ENCODE data around the gene SPAG9. TPM values are rescaled to one million over a fixed set of nuclear protein-coding genes. Genes with fewer than 3 reads are reported as not detected.

SPAG9 gene
- total RNA-seq, 1 donor from 2014 or later = 48.2 TPM

- H3K4me3 ChIP-seq (ENCODE audit: low read depth, low read length) = no peak overlapping the region
- no peak for TF ChIP-seq CTCF (conservative IDR thresholded peaks at IDR 0.05; ENCODE audit: low read depth, low read length)
- DNase-seq (ENCODE audit: low read depth) = no peak
Observed at GRCh38 chr17:50914505-50915063, 206.1 kb downstream of the SPAG9 start.

- no peak overlapping the region for H3K4me3 ChIP-seq (ENCODE audit: low read depth, low read length)
- DNase-seq (ENCODE audit: low read depth) = no peak
- no peak for TF ChIP-seq CTCF (conservative IDR thresholded peaks at IDR 0.05; ENCODE audit: low read depth, low read length)
Observed at GRCh38 chr17:50913120-50913519, 207.5 kb downstream of the SPAG9 start.

Other genes starting within 250 kb of the SPAG9 start
- gene NME1, start 32.7 kb upstream of the SPAG9 start, total RNA-seq = 205 and 349 TPM in 2 replicates
- gene NME2, start 45.5 kb upstream of the SPAG9 start, total RNA-seq = 840 and 1,223 TPM in 2 replicates
- 4.5 and 5.1 TPM in 2 replicates for gene MBTD1, start 139.2 kb upstream of the SPAG9 start, total RNA-seq
- 80.6 and 82.9 TPM in 2 replicates for gene UTP18, start 139.7 kb upstream of the SPAG9 start, total RNA-seq